Dermis microvascular lymphatic vessel endothelial cell (primary cell): Measurements from ENCODE around the gene SMYD5. TPM values are rescaled to one million over a fixed set of nuclear protein-coding genes. Genes with fewer than 3 reads are reported as not detected.

Source experiments
- DNase-seq, 2 donors: peaks; one replicate each; pipeline versions ENCODE4 v3.0.0 to v3.0.0-alpha.2; 2010; ENCODE audit warnings: low read depth in 2 of 2
- total RNA-seq: library from RNA; depleted of rRNA; stranded (reverse); fragments of >200 nt; gene quantifications from 2 replicates; pipeline ENCODE4 v1.2.1, GENCODE V29; 2014

The SMYD5 gene
- total RNA-seq, 1 donor from 2014 or later = 11.2 TPM

GRCh38 chr2:73205611-73206010 is 8.4 kb upstream of the SMYD5 start:
- no peak for DNase-seq

- no peak for DNase-seq
Measured at GRCh38 chr2:73208258-73208657, 5.8 kb upstream of the SMYD5 start.

- DNase-seq = no peak
Measured at GRCh38 chr2:73210019-73210418, 4.0 kb upstream of the SMYD5 start.

- no peak for DNase-seq
Measured at GRCh38 chr2:73210696-73211095, 3.3 kb upstream of the SMYD5 start.

GRCh38 chr2:73212098-73212447 is 2.0 kb upstream of the SMYD5 start:
- DNase-seq = no peak

DNA sequence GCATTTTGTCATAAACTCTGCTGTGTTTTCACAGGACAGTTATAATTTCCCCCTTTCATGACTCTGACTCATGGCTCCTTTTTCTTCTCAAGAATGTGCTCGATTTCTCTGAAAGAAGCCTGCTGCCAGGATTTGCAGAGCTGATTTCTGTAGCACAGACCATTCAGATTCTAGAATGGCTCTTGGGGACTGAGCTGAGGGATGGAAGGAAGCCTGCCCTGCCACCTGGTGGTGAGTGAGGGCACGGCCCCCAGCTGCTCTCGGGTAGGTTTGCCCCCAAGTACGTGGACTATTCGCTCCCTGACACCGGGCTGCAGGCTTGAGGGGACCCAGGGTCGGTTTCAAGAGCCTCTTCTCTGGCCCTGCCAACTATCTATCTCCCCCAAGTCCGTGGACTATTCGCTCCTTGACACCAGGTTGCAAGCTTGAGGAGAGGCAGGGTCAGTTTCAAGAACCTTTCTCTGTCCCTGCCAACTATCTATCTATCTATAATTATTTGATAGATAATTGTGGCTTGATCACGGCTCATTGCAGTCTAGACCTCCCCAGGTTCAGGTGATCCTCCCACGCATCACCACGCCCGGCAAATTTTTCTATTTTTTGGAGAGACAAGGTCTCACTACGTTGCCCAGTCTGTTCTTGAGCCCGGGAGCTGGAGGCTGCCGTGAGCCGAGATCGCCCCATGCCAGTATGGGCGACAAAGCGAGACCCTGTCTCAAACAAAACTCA is 1.4 kb upstream of the SMYD5 start:
- DNase-seq = peak; percentile 34 to 74

- DNase-seq = no peak
Measured at GRCh38 chr2:73215254-73215653, 1.2 kb downstream of the SMYD5 start.

- no peak for DNase-seq
Measured at GRCh38 chr2:73217160-73217559, 3.1 kb downstream of the SMYD5 start.

DNA sequence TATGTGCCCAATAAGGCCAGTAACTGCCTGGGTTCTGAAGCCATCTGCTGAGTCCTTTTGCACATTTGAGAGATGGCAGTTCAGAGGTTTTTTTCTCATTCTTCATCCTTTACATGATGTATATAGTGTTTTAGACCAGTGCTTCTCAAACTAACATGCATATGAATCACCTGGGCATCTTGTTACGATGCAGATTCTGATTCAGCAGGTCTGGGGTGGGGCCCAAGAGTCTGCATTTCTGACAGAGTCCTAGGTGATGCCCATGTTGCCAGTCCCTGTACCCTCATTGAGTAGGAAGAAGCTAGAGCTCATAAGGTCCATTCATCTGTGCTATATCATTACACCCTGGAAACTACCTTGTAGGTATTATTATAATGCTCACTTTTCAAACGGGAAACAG is 3.8 kb downstream of the SMYD5 start:
- DNase-seq = no peak

DNA sequence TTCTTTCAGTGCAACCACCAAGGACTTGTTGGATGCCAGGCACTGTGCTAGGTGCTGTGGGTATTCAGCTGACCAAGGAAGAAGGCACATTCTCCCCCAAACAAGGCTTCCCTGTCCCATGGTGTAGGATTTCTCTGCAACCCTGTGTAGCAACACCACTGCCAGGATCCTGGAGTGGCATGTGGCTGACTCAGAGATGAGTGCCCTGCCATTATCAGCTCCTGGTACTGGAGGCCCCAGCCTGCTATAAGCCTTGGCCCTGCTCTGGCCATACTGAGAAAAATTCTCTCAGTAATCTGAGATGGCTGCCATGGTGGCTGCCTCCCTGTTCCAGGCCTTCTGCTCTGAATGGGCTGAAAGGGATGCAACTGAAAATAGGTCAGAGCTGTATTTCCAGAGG is 4.3 kb downstream of the SMYD5 start:
- no peak for DNase-seq

DNA sequence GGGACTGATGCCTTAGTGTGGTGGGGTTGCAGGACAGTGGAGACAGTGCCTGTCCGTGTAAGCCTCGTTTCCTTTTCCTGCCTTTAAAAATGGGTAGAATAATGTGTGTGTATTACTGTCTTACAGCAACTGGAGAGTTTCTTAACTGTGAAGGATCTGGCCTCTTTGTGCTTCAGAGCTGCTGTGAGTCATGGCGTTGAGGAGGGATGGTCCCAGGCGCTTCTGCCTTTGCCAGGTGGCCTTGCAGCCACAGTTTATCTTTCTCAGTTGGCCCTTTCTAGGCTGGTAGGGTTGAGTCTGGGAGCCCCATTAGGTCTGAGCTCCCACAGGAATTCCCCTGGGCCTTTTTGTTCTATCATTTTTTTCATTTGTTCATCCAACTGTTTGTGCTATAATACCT is 9.8 kb downstream of the SMYD5 start:
- no peak for DNase-seq

GRCh38 chr2:73225513-73226360 is 11.7 kb downstream of the SMYD5 start:
- no peak for DNase-seq

DNA sequence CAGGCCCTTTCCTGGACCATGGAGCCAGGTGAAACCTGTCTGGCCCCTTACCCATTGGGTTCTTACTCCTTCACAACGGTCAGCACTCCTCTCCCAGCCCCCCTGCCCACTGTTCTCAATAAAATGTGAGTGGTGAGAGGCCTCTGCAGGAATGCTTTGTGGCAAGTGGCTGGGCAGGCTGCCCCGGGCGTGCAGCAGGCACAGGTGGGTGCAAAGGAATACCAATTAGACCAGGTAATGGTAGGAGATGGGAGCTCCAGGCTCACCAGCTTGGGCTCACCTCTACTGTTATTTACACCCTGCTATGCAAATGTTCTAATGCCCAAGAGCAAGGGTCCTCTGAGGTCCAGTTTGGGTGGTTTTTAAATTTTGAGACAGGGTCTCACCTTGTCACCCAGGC is 13.0 kb downstream of the SMYD5 start:
- no peak for DNase-seq

DNA sequence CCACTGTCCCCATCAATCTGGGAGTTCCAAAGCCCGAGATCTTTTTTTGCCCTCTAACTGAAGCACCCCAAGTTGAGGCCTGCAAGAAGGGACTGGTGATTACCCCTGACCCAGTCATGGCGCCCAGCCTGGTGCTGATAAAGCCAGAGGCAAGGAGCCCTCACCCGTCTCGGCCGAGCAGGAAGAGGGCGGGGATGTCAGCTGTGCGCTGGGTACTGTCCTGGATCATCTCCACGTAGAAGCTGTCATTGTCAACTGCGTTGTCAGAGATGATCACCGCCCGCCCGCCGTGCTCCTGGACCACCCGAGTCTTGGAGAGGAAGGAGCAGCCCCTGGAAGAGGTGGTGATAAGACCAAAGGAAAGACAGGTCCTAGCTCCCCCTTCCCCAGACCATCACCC is 14.6 kb downstream of the SMYD5 start:
- no peak for DNase-seq

DNA sequence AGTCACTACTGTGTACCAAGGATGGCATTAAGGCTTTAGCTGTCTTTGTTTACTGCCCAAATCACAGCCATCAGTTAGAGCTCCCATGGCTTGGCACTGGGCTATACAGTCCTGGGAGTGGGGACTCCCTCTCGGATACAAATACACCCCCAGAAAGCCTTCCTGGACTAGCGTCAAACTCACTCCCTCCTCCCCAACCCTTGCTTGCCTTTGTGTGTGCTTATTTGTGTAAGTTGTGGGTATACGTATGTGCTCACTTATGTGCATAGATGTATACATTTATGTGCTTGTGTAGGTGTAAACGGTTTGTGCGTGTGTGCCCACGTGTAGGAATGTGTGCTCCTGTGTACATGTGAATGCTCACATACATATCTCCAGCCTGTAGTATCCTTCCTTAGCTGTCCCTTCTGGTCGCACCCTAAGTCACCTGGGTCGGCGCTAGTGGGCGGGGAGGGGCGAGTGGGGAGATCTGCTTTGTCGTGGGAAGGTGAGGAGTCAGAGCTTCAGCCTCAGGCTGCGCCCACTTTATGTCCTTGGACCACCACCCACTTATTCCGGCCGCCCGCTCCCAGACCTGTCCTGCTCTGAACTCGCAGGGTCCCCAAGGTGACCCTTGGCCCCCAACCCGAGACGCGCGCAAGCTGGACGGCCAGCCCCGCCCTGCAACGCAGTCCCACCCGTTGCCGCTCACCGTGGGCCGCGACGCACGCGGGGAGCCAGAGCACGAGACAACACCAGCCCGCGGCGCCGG is 18.5 kb downstream of the SMYD5 start:
- DNase-seq = peak in 1 of 2 donors; percentile 31

GRCh38 chr2:73233154-73233931 is 19.3 kb downstream of the SMYD5 start, which contains the start of gene PRADC1:
PRADC1 (minus strand) TSS chr2:73233239; CDS start chr2:73233160, 79 bp downstream.
- DNase-seq = peak; percentile 99 to 100

DNA sequence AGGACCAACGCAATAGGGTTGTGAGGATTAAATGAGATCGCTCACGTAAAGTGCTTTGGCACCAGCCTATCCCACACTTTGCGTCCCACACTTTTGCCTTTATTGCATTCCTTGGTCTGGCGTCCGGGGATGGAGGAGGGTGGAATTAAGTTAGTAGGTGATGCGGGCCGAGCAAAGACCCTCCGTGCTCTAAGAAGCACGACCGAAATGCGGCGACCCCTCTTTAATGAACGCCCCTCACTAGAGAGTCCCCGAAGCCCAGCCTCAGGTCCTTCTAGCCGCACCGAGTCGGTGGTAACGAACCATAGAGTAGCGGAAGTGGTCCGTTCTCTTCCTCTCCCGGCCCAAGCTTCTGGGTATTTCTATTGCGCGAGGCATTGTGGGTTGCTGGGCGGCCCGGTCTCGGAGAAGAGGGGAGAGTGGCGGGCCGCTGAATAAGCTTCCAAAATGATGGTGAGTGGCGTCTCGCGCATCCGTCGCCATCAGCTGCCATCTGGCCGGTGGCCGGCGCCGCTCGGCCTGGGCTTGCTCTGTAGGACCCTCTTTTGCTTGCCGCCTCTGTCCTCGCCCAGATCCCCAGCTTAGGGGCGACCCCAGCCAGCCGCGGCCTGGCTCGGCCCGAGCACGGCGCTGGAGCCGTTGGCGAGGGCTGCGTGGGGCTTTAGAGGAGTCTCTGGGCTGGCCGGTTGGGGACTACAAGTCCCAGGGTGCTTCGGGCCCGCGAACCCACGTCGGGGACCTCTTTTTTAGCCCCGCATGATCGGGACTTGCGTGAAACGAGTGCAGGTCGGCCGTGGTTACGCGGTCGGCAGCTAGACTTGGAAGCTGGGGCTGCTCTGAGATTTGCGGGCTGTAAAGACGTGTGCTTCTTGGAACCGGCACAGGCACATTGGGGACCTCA is 20.1 kb downstream of the SMYD5 start, which contains the start of gene CCT7:
TSS of gene CCT7 (plus strand) at position 377 of the 901 bp plus-strand sequence. CDS start at position 448, 71 bp downstream.
- peak; percentile 81 to 95 for DNase-seq

DNA sequence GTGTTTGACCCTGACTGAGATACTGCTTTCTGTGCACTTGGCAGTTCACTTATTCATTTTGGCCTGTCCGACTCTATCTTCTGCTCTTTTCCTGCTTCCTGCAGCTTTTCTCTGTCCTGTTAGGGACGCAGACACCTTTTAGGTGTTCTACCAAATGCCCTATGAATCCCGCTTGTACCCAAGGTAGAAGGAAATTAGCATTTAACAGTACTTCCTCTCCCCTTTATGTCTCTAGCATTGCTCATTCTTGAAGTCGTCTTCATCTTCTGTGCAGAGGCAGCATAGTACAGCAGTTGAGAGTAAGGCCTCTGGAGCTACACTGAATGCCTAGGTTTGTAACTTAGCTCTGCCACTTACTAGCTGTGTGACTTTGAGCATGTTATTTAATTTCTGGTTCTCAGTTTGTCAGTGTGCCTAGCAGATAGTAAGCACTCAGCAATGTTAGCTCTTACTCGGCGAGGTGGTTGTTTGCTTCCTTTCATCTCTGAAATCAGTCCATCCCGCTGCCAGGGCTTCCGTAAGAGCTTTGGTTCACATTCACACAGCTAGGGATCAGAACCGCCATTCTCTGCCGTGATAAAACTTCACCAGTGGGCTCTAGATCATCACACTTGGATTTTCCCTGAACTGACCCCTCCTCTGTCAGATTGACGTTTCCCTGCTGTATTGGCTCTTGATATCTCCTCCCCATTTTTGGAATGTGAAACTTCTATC is 21.4 kb downstream of the SMYD5 start:
- DNase-seq = no peak

GRCh38 chr2:73237168-73237567 is 23.1 kb downstream of the SMYD5 start:
- no peak for DNase-seq

DNA sequence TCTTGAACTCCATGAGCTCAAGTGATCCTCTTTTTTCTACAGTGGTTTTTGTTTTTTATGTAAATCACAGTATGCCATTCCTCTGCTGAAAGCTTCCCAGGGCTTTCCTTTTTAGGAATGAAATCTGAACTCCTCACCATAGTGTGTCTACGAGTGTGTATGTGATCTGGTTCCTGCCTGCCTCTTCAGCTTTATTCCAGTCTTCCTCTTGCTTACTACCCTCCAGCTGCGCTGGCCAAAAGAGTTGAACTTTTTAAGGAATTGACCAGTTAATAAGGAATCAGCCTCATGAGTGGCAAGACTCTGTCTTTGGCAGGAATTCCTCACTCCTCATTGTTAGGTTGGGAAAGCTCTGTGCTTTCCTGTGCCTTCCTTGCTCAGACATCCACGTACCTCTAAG is 24.1 kb downstream of the SMYD5 start:
- no peak for DNase-seq
